ENCODE measurements around the gene SYT9.

SYT9 gene

DNA sequence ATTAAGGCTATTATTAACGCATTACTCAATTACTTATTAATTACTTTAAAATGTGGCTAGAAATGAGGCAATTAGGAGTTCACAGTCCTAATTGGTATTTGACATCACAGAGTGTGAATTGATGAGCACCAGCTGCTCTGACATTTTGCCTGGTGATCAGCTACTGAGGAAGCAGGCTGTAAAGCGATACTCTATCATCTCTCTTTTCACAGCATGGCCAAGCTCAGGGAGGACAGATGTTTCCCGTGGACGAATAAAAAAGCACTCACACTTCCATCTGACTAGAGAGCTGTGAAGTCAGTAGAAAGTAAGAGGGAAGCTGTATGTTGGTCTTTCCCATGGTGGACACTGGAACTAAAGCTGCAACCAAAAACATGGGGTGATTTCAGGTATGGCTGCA, 29.1 kb upstream of the SYT9 start:
- TF ChIP-seq, protein P1, sequence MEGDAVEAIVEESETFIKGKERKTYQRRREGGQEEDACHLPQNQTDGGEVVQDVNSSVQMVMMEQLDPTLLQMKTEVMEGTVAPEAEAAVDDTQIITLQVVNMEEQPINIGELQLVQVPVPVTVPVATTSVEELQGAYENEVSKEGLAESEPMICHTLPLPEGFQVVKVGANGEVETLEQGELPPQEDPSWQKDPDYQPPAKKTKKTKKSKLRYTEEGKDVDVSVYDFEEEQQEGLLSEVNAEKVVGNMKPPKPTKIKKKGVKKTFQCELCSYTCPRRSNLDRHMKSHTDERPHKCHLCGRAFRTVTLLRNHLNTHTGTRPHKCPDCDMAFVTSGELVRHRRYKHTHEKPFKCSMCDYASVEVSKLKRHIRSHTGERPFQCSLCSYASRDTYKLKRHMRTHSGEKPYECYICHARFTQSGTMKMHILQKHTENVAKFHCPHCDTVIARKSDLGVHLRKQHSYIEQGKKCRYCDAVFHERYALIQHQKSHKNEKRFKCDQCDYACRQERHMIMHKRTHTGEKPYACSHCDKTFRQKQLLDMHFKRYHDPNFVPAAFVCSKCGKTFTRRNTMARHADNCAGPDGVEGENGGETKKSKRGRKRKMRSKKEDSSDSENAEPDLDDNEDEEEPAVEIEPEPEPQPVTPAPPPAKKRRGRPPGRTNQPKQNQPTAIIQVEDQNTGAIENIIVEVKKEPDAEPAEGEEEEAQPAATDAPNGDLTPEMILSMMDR (IDR thresholded peaks at IDR 0.05; ENCODE audit: low read depth, low read length), result no peak
- TF ChIP-seq POLR2A (IDR thresholded peaks at IDR 0.05; ENCODE audit: extremely low read depth, insufficient read length), result no peak
- no peak for TF ChIP-seq MAX (IDR thresholded peaks at IDR 0.05; ENCODE audit: low read depth, low read length)
- TF ChIP-seq MYC (IDR thresholded peaks at IDR 0.05; ENCODE audit: low read depth, low read length), result no peak
- no peak overlapping the region for H3K4me3 ChIP-seq (ENCODE audit: low read depth, low read length)
- DNase-seq (ENCODE audit: low read depth), result no peak

DNA sequence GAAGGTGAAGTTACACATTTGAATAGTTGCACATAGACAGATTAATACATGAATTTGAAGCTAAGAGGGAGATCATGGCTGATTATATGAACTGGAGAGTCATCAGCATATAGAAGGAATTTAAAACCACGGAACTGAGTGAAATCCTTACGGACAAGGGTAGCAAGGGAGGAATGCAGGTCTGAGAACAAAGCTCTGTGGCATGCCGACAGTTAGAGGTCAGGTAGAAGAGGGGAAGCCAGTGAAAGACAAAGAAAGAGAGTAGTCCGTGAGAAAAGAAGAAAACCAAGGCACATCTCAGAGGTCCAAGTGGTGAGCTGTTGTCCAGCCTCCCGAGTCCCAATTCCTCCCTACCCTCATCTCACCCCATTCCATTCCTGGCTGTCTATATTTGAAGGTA, 11.8 kb upstream of the SYT9 start:
- no peak overlapping the region for H3K4me3 ChIP-seq (ENCODE audit: low read depth, low read length)
- TF ChIP-seq MAX (IDR thresholded peaks at IDR 0.05; ENCODE audit: low read depth, low read length) (no peak), POLR2A (IDR thresholded peaks at IDR 0.05; ENCODE audit: extremely low read depth, insufficient read length) (no peak), MYC (IDR thresholded peaks at IDR 0.05; ENCODE audit: low read depth, low read length) (no peak)
- TF ChIP-seq, protein P1 (IDR thresholded peaks at IDR 0.05; ENCODE audit: low read depth, low read length), result no peak
- DNase-seq (ENCODE audit: low read depth), result no peak

GRCh38 chr11:7245341-7245740, 6.4 kb upstream of the SYT9 start:
- H3K4me3 ChIP-seq (ENCODE audit: low read depth, low read length), result no peak overlapping the region
- TF ChIP-seq MYC (IDR thresholded peaks at IDR 0.05; ENCODE audit: low read depth, low read length) (no peak), MAX (IDR thresholded peaks at IDR 0.05; ENCODE audit: low read depth, low read length) (no peak), POLR2A (IDR thresholded peaks at IDR 0.05; ENCODE audit: extremely low read depth, insufficient read length) (no peak)
- TF ChIP-seq, protein P1 (IDR thresholded peaks at IDR 0.05; ENCODE audit: low read depth, low read length), result no peak
- DNase-seq (ENCODE audit: low read depth), result no peak

GRCh38 chr11:7246179-7246578, 5.5 kb upstream of the SYT9 start:
- H3K4me3 ChIP-seq (ENCODE audit: low read depth, low read length), result no peak overlapping the region
- TF ChIP-seq, protein P1 (IDR thresholded peaks at IDR 0.05; ENCODE audit: low read depth, low read length), result no peak
- no peak for TF ChIP-seq MAX (IDR thresholded peaks at IDR 0.05; ENCODE audit: low read depth, low read length)
- TF ChIP-seq MYC (IDR thresholded peaks at IDR 0.05; ENCODE audit: low read depth, low read length), result no peak
- no peak for TF ChIP-seq POLR2A (IDR thresholded peaks at IDR 0.05; ENCODE audit: extremely low read depth, insufficient read length)

DNA sequence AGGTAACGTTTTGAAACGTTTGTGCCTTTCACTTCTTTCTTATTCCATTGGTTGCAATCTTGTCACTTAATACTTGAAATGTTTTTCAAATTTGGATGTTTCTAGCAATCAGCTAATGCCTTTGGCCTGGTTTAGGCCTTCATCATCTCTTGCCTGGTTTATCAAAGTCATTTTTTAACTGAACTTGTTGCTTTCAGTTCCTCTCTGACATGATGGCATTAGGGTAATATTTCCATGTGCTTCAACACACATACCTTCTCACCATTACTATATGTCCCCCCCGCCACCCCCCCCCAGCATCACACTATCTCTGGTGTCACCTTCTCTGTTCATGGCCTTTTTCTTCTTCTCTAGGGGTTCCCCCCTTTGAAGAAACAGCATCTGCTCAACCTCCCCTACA, 1.5 kb upstream of the SYT9 start:
- H3K4me3 ChIP-seq (ENCODE audit: low read depth, low read length), result no peak overlapping the region
- DNase-seq (ENCODE audit: low read depth), result no peak

More at GRCh38 chr11:7246179-7246578, 5.5 kb upstream of the SYT9 start:
- no peak for DNase-seq (ENCODE audit: low read depth)

More for the DNA sequence above, 1.5 kb upstream of the SYT9 start:
- TF ChIP-seq MYC (IDR thresholded peaks at IDR 0.05; ENCODE audit: low read depth, low read length) (no peak), POLR2A (IDR thresholded peaks at IDR 0.05; ENCODE audit: extremely low read depth, insufficient read length) (no peak), MAX (IDR thresholded peaks at IDR 0.05; ENCODE audit: low read depth, low read length) (no peak)
- TF ChIP-seq, protein P1 (IDR thresholded peaks at IDR 0.05; ENCODE audit: low read depth, low read length), result no peak
